ENCODE data around the gene CSMD2.
A peak's percentile ranks its signal among the peaks of the same experiment; 100 is the strongest.

The CSMD2 gene

DNA sequence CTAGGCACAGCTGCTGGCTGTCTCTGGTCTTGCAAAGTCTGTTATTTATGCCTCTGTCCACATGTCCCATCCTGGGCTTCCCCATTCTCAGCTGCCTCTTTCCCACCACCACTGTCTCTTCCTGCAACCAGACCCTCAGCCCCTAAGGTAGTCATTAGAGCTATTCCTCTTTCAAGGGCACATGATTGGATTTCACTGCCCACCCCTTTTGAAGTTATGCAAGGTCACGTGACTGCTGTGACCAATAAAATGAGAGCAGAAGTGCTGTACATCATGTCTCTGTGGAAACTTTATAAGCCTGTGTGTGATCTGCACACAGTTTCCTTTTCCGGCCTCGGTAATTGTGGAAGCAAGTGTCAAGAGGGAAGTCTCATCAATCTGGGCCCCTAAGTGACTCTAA is 437.7 kb downstream of the CSMD2 start:
- DNase-seq = no peak

DNA sequence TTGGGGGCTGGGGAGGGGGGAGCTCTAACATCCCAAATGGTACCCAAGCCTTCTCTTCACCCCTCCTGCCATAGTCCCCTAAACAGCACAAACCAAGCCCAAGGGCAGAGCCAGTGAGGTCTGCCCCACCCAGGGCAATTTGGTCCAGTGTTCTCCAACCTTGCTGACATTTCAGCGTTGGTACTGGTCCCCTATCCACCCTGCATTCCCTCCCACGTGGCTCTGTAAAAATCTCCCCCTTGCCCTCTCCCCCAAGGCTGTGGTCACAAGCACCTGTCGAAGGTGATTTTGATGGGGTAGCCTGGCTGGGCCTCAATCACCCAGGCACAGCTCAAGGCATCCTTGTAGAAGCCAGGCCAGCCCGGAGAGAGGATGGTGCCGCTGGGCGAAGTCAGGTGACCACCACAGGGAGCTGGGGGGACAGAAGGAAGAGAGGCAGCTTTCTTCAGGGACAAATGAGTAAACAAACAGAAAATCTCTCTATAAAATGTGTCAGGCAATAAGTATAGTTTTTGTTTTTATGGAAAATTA is 438.7 kb downstream of the CSMD2 start:
- DNase-seq = no peak

DNA sequence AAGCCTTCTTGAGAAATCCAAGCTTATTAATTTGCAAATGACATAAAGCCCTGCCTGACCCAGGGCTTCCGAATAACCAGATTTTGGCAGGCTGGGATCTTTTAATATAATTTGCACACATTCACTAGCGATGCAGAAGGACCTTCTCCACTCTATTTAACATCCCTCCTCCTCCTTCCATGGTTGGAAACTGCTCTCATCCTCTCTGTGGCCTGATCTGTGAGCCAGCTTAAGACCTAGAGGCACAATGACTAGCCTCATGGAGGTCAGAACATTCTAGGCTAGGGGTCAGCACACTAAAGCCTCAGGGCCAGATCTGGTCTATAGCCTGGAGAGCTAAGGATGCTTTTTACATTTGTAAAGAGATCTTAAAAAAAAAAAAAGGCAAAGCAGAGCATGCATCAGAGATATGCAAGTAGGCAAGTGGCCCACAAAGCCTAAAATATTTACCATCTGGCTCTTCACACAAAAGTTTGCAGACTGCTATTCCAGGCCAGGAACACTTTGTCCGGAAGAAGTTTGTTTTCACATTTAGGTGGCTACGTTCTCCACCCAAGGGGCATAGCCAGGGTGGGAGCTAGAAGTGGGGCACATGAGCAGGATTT is 439.4 kb downstream of the CSMD2 start:
- DNase-seq = no peak

DNA sequence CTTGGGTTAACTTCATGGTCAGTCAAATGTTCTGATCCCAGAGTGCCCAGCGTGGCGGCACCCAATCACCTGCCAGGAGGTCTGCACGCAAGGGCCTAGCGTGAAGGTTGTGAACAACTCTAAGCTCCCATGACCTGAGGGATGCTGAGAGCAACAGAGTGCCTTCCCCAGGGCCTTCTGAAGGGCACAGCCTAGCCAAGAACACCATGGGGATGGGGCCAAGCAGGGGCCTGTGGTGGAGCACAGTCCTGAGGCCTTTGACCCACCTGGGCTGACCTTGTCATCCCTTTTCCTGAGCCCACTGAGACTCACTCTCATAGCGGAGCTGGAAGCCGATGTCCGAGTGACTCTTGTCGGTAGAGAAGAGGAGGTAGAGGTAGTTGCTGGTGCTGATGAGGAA is 440.0 kb downstream of the CSMD2 start:
- DNase-seq = no peak

DNA sequence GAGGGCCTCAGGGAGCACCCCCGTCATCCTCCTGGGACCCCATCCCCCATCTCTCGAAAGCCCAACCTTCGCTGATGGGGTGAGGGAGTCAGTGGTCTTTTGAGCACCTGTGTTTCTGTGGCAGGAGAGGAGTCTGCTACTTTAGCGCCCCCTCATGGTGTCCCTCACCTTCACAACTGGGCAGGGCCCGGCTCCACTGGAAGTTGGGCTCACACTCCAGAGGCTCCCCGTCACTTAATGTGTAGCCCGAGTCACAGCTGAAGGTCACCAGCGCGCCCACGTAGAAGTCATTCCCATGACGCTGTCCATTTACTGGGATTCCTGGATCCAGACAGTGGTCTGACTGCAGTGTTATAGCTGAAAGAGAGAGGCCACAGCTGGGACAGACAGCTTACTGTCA is 440.7 kb downstream of the CSMD2 start:
- DNase-seq = no peak

DNA sequence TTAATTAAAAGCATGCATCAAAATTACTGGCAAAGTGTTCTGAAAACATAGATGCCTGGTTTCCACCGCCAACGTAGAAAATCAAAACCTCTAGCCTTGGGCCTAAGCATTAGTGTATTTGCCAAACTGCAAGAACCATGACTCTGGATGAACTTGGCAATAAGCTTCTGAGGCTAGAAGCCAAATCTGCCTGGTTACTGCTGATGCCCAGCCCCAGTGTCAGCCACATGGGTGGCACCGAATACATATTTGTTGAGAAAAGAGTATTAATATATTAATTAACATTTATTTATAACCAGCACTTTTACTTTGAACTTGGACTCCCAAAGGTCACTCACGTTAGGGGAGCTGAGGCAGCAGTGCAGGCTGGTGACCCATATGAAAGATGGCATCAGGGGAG is 441.8 kb downstream of the CSMD2 start:
- DNase-seq = no peak

DNA sequence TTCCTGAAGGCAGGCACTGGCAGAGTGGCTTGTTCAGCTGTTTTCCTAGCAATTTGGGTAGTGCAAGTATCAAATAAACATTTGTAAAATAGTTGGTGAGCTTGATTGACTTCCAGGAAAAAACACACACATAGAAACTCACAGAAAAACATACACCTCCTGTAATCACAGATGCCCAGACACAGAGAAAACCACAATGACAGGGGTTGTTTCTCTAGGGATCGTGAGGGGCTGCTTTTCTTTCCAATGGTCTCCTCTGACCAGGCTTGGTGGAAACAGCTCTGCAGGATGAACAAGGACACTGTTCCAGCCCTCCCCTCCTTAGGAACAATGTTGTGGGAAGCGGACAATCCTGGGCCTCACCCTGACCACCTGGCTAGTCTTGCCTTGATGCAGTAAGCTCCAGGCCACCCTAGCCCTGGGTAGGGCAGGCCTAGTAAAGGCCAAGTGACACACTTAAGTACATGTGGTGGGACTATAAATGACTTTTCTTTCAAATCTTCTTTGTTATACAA is 443.7 kb downstream of the CSMD2 start:
- DNase-seq = peak; percentile 4

DNA sequence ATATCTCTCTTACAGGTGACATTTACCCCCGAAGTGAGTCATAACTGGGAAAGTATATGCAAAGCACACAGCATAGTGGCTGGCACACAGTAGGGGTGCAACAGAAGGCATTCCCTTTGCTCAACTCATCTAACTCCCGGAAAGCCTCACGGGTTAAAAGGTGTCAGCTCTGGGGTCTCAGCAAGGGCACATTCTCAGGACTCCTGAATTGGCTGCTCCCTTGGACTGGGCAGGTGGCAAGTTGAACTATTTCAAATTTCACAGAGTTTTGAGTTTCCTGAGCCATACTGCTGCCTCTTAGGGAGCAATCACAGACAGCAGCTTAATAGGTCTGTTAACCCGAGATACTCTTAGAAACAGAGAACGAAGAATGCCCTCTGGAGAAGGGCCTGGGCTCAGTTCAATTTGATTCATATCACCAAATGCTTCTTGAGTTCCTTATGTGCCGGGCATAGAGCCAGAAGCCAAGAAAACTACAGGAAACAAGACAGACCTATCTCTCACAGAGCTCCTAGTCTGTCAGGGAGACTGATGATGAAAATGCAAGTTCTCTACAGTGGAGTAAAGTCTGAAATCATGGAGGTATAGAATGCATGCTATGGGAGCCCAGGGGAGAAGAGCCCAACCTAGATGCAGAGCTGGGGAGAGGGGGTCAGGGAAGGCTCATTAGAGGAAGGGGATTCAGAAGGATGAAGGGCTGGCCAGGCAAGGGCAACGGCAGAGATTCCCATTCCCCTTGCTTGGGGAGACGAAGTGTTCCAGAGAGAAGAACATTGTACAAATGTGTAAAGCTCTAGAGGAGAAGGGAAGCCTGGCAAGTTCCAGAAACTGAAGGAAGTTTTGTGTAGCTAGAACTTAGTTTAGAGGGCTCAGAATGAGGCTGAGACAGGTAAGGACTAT is 445.0 kb downstream of the CSMD2 start:
- peak; percentile 40 for DNase-seq

DNA sequence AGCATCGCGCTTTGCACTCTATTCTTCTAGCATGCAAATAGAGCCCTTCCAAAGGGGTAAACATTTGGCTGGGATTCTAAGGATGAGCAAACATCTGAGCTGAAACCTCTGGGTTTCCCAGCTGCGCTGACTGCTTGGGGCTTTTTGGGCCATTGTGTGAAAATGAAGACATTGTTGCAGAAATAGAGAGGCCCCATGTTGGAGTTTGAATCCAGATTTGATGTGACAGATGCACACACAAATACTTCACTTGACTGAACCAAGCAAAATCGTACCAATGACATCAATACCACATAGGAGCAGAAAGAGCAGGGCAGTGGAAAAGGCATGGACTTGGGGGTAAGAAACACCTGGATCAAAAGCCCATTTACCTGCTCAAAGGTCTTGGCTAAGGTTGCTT is 445.7 kb downstream of the CSMD2 start:
- no peak for DNase-seq

DNA sequence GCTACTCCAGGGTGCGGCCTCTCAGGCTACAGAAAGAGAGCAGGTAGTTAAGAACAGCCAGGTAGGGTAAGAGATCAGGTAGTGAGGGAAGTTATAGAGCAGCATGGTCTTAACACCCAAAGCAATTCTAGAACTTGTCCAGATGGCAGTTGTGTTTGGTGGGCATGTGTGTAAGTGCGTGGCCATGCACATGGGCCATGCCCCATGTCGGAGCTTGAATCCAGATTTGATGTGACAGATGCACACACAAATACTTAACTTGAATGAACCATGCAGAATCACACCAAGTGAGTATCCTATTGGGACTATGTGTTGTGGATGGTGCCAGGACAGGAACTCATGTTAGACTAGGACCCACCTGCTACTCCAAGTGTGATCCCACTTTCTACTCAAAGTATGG is 446.8 kb downstream of the CSMD2 start:
- DNase-seq = no peak

DNA sequence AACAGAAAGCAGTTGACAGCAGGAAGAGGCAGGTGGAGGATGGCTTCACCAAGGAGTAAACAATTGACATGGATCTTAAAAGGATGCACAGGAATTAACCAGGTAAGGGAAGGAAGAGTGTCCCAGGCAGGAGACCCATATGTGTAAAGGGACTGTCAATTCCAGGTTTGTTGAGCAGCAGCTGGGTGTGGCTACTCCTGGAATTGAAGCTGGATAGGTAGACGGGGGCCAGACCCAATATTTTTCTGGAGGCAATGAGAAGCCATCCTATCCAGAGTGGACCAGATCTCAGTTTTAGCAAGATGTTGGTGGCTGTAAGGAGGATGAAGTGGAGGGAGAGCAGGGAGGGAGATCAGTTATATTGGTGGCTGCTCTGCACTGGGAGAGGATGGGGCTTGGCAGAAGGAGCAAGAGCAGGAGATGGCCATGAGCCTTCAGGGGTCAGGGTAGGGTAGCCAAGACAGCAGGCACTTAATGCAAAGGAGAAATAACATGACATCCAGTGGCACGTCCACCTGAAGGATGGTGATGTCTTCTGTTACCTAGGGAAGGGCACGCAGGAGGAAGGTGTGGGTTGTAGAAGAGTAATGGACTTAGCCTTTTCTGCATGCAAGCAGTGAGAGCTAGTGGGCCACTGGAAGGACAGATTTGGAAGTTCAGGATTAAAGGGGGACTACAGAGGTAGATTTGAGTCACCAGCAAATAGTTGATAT is 447.9 kb downstream of the CSMD2 start:
- no peak for DNase-seq

DNA sequence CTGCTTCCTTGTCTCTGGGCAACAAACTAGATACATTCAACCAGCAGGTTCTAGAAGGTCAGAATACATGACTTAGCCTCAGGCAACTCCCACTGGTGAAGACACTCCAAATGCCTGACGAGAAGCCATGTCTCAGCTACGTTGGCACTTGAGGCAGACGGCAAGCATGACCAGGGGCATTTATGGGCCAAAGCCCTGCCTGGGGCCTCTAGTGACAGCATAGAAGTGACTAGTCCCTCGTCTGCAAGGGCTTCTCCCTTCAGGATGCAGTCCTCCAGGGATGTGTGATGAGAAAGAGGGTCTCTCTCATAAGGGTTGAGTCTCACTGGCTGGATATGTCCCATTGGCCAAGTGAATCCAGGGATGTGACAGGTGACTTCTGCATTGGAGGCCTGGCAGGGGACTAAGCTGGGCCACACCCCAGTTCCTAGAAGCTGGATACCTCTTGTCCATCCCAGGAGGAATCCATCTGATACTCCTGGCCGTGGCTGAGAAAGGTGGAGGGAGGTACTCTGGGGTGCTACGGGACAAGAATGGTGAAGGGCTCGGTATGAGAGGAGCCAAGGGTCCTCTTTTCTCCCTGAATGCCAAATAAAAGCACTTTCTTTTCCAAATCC is 449.7 kb downstream of the CSMD2 start:
- no peak for DNase-seq

DNA sequence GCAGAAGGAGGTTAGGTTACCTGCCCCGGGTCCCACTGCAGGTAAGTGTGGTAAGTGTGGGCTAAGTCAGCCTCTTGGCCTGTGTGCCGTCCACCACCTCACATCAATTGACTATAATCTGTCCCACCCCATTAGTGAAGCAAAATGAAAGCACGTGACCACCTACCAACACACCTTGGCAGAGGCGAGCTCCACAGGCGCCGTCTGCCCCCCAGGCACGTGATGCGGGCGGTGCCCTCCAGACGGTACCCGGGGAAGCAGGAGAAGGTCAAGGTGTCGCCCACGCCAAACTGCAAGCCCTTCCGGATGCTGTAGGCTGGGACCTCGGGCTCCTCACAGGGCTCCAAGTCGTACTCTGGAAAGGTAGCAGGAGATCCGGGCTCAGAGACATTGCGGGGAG is 450.6 kb downstream of the CSMD2 start:
- DNase-seq = no peak

DNA sequence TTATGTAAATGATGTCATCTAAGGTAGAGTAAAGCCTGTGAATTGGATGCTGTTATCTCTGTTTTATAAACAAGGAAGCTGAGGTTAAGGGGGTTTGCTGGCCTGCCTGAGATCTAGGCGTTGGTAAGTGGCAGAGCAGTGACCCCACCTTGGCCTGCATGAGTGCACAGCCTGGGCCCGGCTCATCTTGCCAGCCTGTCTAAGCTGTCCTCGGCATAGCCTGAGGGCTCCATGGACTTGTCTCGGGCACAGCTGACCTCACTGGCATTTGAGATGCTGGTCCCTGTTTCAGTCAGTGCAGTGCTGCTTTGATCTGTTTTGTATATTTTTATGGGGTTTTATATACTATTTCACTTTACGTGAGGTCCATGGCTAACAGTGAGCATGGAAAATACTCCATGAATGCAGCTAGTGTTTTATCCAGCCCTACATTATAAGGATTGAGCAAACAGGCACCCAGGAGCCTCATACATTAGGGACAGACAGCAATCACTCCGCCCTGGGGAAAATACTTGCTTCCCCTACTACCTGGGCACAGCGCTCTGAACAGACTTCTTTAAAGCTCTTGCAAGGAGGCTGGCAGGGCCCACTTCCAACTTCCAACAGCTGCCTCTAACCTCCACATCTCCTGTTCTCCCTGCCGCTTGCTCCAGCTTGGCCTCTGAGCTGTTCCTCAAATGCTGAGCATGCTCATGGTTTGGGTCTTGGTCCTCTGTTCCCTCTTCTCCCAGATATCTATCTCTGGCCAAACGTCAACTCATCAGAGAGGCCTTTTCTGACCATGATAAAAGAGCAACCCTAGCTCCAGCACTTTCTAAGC is 451.8 kb downstream of the CSMD2 start:
- no peak for DNase-seq

DNA sequence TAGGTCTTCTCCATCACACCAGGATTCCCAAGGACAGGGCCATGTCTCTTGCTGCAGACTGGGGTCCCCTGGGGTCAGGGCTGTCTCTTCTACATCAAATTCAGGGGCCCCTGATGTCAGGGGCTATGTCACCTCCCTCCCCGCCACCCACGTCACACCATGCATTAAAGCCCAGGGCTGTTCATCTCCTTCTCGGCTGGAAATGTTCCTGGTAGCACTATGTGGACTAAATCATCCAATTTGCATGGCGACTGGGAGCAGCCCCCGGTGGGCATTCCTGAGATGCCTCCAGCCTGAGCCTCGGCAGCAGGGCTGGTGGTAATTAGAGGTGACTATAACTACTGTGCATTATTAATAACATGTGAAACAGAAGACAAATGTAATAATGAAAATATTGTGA is 452.8 kb downstream of the CSMD2 start:
- no peak for DNase-seq

DNA sequence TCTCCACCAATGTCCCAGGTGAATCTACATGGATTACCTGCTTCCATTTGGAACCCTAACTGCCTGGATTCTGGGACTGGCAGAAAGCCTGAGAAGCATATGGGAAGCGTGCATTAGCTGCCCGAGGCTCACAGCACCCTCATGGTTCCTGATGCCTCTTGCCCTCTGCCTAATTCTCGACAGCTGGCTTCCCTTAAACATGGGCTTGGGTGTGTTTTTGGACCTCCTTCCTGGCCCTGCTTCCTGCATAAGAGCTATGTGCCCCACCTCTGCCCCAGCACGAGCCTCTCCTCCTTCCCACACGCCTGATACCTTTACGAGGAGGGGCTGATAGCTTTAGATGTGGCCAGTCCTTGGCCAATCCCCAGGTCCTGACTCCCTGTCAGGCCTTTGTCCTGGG is 453.5 kb downstream of the CSMD2 start:
- DNase-seq = no peak

DNA sequence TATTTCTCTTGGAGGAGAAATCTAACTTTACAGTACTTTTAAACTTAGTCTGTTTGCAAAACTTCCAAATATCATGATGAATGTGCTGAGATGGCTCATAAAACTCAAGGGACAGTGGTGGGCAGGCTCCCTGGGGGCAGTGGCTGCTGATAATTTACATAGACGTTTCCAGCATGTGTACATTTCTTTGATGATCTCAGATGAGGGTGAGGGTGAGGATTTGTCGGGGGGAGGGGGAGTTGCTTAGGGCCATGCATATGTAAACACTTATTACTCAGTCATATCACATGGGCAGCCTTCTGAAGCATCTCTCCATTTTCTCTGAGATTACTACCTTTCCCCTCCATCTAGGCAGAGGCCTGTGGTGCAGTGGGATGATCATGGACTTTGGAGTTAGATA is 454.1 kb downstream of the CSMD2 start:
- no peak for DNase-seq

DNA sequence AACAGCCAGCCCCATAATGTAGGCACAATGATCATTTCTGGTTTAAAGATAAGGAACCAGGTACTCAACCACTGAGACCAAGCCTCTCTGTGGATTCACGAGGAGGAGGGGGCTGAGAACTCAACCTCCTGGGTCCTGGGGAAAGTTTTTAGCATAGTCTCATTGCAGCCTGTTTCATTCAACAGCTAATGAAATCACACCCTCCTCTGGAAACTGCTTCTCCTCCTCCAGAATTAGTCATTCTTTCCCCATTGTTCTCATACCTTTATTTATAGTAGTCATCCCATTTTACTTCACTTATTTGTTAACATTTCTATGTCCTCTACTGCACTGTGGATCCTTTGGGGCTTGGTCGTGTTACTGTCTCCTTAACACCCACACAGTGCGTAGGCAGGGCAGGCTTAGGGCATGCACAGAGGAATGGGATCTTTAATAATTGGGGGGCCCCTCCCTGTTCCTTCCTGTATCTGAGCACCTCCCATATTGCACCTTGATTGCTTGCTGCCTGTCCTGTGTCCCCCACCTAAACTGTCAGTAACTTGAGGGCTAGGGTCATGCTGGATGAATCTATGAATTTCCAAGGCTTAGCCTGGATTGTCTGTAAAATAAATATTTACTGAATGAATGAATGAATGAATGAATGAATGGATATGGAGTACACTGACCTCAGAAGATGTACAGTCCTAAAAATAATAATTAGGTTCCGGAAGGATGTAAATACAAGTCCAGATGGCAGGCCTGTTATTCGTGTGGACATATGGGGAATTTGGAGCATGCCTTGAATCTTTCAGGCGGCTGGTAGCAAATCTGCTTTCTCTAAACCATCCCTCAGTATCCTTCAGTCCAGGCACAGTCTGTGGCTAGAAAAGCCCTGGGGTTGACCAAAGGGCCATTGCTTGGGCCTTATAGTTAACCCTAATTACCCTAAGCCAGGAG is 455.0 kb downstream of the CSMD2 start:
- no peak for DNase-seq

DNA sequence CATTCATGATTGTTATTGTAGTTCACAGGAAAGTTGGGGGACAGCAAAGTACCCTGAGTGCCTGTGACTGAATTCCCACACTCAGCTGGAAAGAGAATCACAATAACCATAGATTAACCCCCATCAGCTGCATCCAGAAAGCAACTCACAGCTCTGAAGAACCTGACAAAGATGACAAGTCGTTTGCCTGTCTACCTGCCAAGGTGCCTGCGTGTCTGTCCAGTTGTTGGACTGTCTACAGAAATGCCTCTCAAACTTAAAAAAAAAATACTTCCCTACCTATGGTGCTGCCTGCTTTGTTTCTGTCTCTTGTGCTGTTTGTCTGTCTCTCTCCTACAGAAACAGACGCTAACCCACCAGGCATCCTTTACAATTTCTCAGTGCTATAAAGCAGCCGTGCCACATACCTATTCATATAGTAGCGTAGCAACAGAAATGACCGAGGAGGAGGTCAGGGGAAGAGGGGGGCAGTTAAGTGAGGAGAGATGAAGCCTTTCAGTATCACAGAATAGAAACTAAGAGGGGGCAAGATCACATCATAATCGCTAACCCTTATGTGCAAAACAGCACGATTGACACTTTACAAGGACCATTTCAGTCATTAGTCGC is 455.8 kb downstream of the CSMD2 start:
- DNase-seq = no peak

DNA sequence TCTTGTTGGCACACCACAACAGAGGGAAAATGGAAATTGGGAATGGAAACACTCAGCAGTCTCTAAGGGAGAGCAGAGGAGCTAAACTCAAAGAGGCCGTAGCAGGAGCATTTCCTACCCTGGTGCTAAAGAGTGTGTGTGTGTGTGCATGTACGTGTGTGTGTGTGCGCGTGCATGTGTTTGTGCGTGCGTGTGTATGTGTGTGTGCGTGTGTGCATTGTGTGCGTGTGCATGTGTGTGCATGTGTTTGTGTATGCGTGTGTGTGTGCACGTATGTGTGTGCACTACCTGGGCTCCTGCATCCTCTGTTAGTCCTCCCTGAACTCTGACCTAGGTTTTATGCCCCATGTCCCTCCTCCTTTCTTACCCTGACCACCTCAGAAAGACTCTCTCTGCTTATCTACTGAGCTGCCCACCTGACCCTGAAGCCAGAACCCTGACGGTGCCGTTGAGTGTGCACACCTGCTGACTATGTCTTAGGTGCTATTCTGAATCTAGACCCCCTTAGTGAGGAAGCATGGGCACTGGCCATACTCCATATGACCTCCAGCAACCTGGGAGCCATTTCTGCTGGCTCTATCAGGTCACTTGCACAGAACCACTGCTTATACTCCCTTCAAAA is 458.3 kb downstream of the CSMD2 start:
- DNase-seq = no peak
